Osteoblast (primary cell): ENCODE measurements around the gene MYLK4. TPM values are rescaled to one million over a fixed set of nuclear protein-coding genes. Genes with fewer than 3 reads are reported as not detected.

Experiments
- DNase-seq: peaks from one replicate; pipeline ENCODE4 v3.0.0; 2011; ENCODE audit warnings: low spot score, mixed read lengths; ENCODE audit not compliant: insufficient read length; ENCODE audit errors: missing footprints
- H2AFZ ChIP-seq: 2 replicates; pipeline ENCODE4 v1.6.0; 2011; ENCODE audit warnings: mild to moderate bottlenecking, low read length
- H3K27ac ChIP-seq: 2 replicates; pipeline ENCODE4 v1.5.1; 2011; ENCODE audit warnings: mild to moderate bottlenecking, low read depth, low read length, moderate library complexity
- H3K27me3 ChIP-seq: 2 replicates; pipeline ENCODE4 v1.6.0; 2012; ENCODE audit warnings: mild to moderate bottlenecking, control low read depth, inconsistent platforms, low read length, moderate library complexity; ENCODE audit not compliant: insufficient read depth
- H3K36me3 ChIP-seq: 2 replicates; pipeline ENCODE4 v1.5.1; 2011; ENCODE audit warnings: mild to moderate bottlenecking, low read length, control low read depth, moderate library complexity; ENCODE audit not compliant: insufficient read depth
- H3K4me1 ChIP-seq: 2 replicates; pipeline ENCODE4 v1.5.1; 2011; ENCODE audit warnings: mild to moderate bottlenecking, low read length, control low read depth, moderate library complexity; ENCODE audit not compliant: insufficient read depth
- H3K4me2 ChIP-seq: 2 replicates; pipeline ENCODE4 v1.6.0; 2011; ENCODE audit warnings: mild to moderate bottlenecking, low read length; ENCODE audit not compliant: insufficient read depth
- H3K4me3 ChIP-seq: fragments of 200-600 bp; sonication (generic); 3 replicates; pipeline ENCODE4 v1.5.1; 2012; ENCODE audit warnings: mild to moderate bottlenecking, low read length, inconsistent platforms; ENCODE audit not compliant: insufficient read depth
- H3K79me2 ChIP-seq: 2 replicates; pipeline ENCODE4 v1.6.0; 2012; ENCODE audit warnings: mild to moderate bottlenecking, low read length, control low read depth, inconsistent platforms; ENCODE audit not compliant: insufficient read depth
- H3K9me3 ChIP-seq: 2 replicates; pipeline ENCODE4 v1.5.1; 2011; ENCODE audit warnings: low read depth, low read length, control low read depth
- H4K20me1 ChIP-seq: 2 replicates; pipeline ENCODE4 v1.6.0; 2012; ENCODE audit warnings: mild to moderate bottlenecking, low read length, control low read depth; ENCODE audit not compliant: insufficient read depth
- CTCF ChIP-seq: IDR thresholded peaks from 2 replicates; pipeline ENCODE4 v1.5.1; 2011; ENCODE audit warnings: mild to moderate bottlenecking, low read depth, low read length, moderate library complexity; ENCODE audit errors: extremely low read depth
- total RNA-seq: library from RNA; depleted of rRNA; stranded (reverse); fragments of >200 nt; gene quantifications from 2 replicates; pipeline ENCODE4 v1.2.3, GENCODE V29; 2012

The MYLK4 gene
- total RNA-seq, 1 donor = 0.36 TPM

GRCh38 chr6:2796861-2797260 lies 46.1 kb upstream of the MYLK4 start:
- Histone ChIP-seq H3K36me3 (no peaks in the 10 kb centered on the region), H3K27ac (no peak overlapping the region), H2AFZ (no peak overlapping the region), H3K79me2 (no peaks in the 10 kb centered on the region), H4K20me1 (no peaks in the 10 kb centered on the region), H3K27me3 (no peaks in the 10 kb centered on the region), H3K4me1 (peaks cover 4% of the 10 kb centered on the region), H3K9me3 (no peaks in the 10 kb centered on the region), H3K4me3 (no peak overlapping the region), H3K4me2 (no peak overlapping the region)
- DNase-seq = no peak
- no peak for TF ChIP-seq CTCF

GRCh38 chr6:2795956-2796355 lies 45.2 kb upstream of the MYLK4 start:
- H3K9me3 ChIP-seq = no peaks in the 10 kb centered on the region
- H3K27me3 ChIP-seq = no peaks in the 10 kb centered on the region
- no peaks in the 10 kb centered on the region for H4K20me1 ChIP-seq
- H3K79me2 ChIP-seq = no peaks in the 10 kb centered on the region
- no peak overlapping the region for H3K4me3 ChIP-seq
- H3K36me3 ChIP-seq = no peaks in the 10 kb centered on the region
- no peak overlapping the region for H3K27ac ChIP-seq
- TF ChIP-seq CTCF = no peak
- no peak overlapping the region for H2AFZ ChIP-seq
- no peak for DNase-seq
- peaks cover 8% of the 10 kb centered on the region for H3K4me1 ChIP-seq
- H3K4me2 ChIP-seq = no peak overlapping the region

GRCh38 chr6:2795162-2795561 lies 44.4 kb upstream of the MYLK4 start:
- H2AFZ ChIP-seq = no peak overlapping the region
- H3K79me2 ChIP-seq = no peaks in the 10 kb centered on the region
- TF ChIP-seq CTCF = no peak
- no peaks in the 10 kb centered on the region for H3K36me3 ChIP-seq
- peaks cover 16% of the 10 kb centered on the region for H3K4me1 ChIP-seq
- no peak overlapping the region for H3K4me2 ChIP-seq
- H4K20me1 ChIP-seq = no peaks in the 10 kb centered on the region
- no peak for DNase-seq
- no peaks in the 10 kb centered on the region for H3K27me3 ChIP-seq
- no peak overlapping the region for H3K27ac ChIP-seq
- no peaks in the 10 kb centered on the region for H3K9me3 ChIP-seq
- H3K4me3 ChIP-seq = no peak overlapping the region

- Histone ChIP-seq H3K36me3 (no peaks in the 10 kb centered on the region), H3K27ac (no peak overlapping the region), H3K27me3 (no peaks in the 10 kb centered on the region), H3K4me3 (no peak overlapping the region), H3K4me1 (peaks cover 25% of the 10 kb centered on the region), H3K79me2 (no peaks in the 10 kb centered on the region), H3K4me2 (no peak overlapping the region), H4K20me1 (no peaks in the 10 kb centered on the region), H3K9me3 (no peaks in the 10 kb centered on the region), H2AFZ (no peak overlapping the region)
- no peak for DNase-seq
- TF ChIP-seq CTCF = no peak
Measured at GRCh38 chr6:2794171-2794730, 43.5 kb upstream of the MYLK4 start.
